Measurements from ENCODE around the gene TNNI2. TPM values are rescaled to one million over a fixed set of nuclear protein-coding genes. Genes with fewer than 3 reads are reported as not detected.

The TNNI2 gene
- total RNA-seq, 2 experiments from 2014 or later: 0.50 TPM; not detected in 1

- ATAC-seq (ENCODE audit: poor library complexity) (no peak), DNase-seq (no peak)
- no peaks in the 10 kb centered on the region for H3K9me3 ChIP-seq (ENCODE audit: control insufficient read depth in 1 of 2, insufficient read depth in 1 of 2, low read length in 2 of 2)
- peaks cover 93% of the 10 kb centered on the region for H3K4me1 ChIP-seq (ENCODE audit: insufficient read depth, low read length)
- no peaks in the 10 kb centered on the region for H3K9me3 Mint-ChIP-seq
- ChIA-PET CTCF (interaction anchor here (1.0 to 4.4 kb wide), 4 partner anchors 28 to 298 kb away, joined by 3 to 37 read pairs (median 3); no protein-coding TSS in a partner anchor), POLR2A (interaction anchor here (0.5 to 3.6 kb wide), 8 partner anchors 12 to 96 kb away, joined by 3 to 23 read pairs (median 11); no protein-coding TSS in a partner anchor)
- peak overlapping the region; percentile 98 for H3K4me3 Mint-ChIP-seq
- no peak for TF ChIP-seq CTCF (IDR thresholded peaks at IDR 0.05)
- intact Hi-C loops (cut with DNase I, micrococcal nuclease): loop anchor here in 1 of 2 experiments (2.0 to 10.0 kb wide), 4 partner anchors 16 to 540 kb away; partner anchors contain the start of gene CTSD
- peak overlapping the region; percentile 88 to 91 for H3K27ac ChIP-seq (ENCODE audit: low read depth in 1 of 2, low read length in 2 of 2)
- H3K4me1 Mint-ChIP-seq (ENCODE audit: low read depth): peaks cover 40% of the 10 kb centered on the region
- no peaks in the 10 kb centered on the region for H3K27me3 ChIP-seq (ENCODE audit: control insufficient read depth in 1 of 2, insufficient read depth in 2 of 2, low read length in 2 of 2)
- H3K4me3 ChIP-seq (ENCODE audit: low read length): peak overlapping the region; percentile 94
- H3K36me3 Mint-ChIP-seq (ENCODE audit: low read depth): peaks cover 14% of the 10 kb centered on the region
- peaks cover 29% of the 10 kb centered on the region for H3K36me3 ChIP-seq (ENCODE audit: insufficient read depth, low read length)
- H3K27me3 Mint-ChIP-seq: no peaks in the 10 kb centered on the region
- H3K27ac Mint-ChIP-seq: peak overlapping the region; percentile 91
Measured at GRCh38 chr11:1854132-1854948, 15.6 kb downstream of the TNNI2 start.

- Histone ChIP-seq H3K4me3 (ENCODE audit: low read length) (peak overlapping the region; percentile 94), H3K36me3 (ENCODE audit: insufficient read depth, low read length) (peaks cover 36% of the 10 kb centered on the region), H3K27me3 (ENCODE audit: control insufficient read depth in 1 of 2, insufficient read depth in 2 of 2, low read length in 2 of 2) (no peaks in the 10 kb centered on the region), H3K27ac (ENCODE audit: low read depth in 1 of 2, low read length in 2 of 2) (peak overlapping the region in 1 of 2 donors; percentile 41), H3K9me3 (ENCODE audit: control insufficient read depth in 1 of 2, insufficient read depth in 1 of 2, low read length in 2 of 2) (no peaks in the 10 kb centered on the region), H3K4me1 (ENCODE audit: insufficient read depth, low read length) (peaks cover 91% of the 10 kb centered on the region)
- no peaks in the 10 kb centered on the region for H3K9me3 Mint-ChIP-seq
- H3K27ac Mint-ChIP-seq: peak overlapping the region; percentile 44
- peak overlapping the region; percentile 98 for H3K4me3 Mint-ChIP-seq
- peaks cover 14% of the 10 kb centered on the region for H3K36me3 Mint-ChIP-seq (ENCODE audit: low read depth)
- ChIA-PET POLR2A (interaction anchor here (0.5 to 3.6 kb wide), 5 partner anchors 15 to 75 kb away, joined by 3 to 23 read pairs (median 3); no protein-coding TSS in a partner anchor), CTCF (interaction anchor here (1.5 kb wide), 1 partner anchor 27 kb away, joined by 3 read pairs; no protein-coding TSS in a partner anchor)
- H3K4me1 Mint-ChIP-seq (ENCODE audit: low read depth): peaks cover 31% of the 10 kb centered on the region
- intact Hi-C loops (cut with DNase I, micrococcal nuclease): loop anchor here in 1 of 2 experiments (2.0 to 10.0 kb wide), 4 partner anchors 16 to 540 kb away; partner anchors contain the start of gene CTSD
- no peak for ATAC-seq (ENCODE audit: poor library complexity)
- H3K27me3 Mint-ChIP-seq: no peaks in the 10 kb centered on the region
- peak in 2 of 14 experiments; percentile 49 to 63 for DNase-seq
- TF ChIP-seq CTCF (IDR thresholded peaks at IDR 0.05): no peak
Measured at GRCh38 chr11:1854949-1855885, 16.4 kb downstream of the TNNI2 start.

- CTCF ChIA-PET: interaction anchor here (1.5 kb wide), 1 partner anchor 26 kb away, joined by 3 read pairs; no protein-coding TSS in a partner anchor
- intact Hi-C loops (cut with DNase I, micrococcal nuclease): loop anchor here in 1 of 2 experiments (2.0 to 10.0 kb wide), 3 partner anchors 15 to 539 kb away; no protein-coding TSS in a partner anchor
- no peak for TF ChIP-seq CTCF (IDR thresholded peaks at IDR 0.05)
- Mint-ChIP-seq H3K27ac (peak overlapping the region; percentile 44), H3K4me1 (ENCODE audit: low read depth) (peaks cover 24% of the 10 kb centered on the region), H3K27me3 (no peaks in the 10 kb centered on the region), H3K36me3 (ENCODE audit: low read depth) (peaks cover 14% of the 10 kb centered on the region), H3K4me3 (peak overlapping the region; percentile 65), H3K9me3 (no peaks in the 10 kb centered on the region)
- peaks cover 85% of the 10 kb centered on the region for H3K4me1 ChIP-seq (ENCODE audit: insufficient read depth, low read length)
- H3K27ac ChIP-seq (ENCODE audit: low read depth in 1 of 2, low read length in 2 of 2): peak overlapping the region in 1 of 2 donors; percentile 35
- no peak overlapping the region for H3K4me3 ChIP-seq (ENCODE audit: low read length)
- H3K36me3 ChIP-seq (ENCODE audit: insufficient read depth, low read length): peaks cover 36% of the 10 kb centered on the region
- no peaks in the 10 kb centered on the region for H3K9me3 ChIP-seq (ENCODE audit: control insufficient read depth in 1 of 2, insufficient read depth in 1 of 2, low read length in 2 of 2)
- ATAC-seq (ENCODE audit: poor library complexity) (no peak), DNase-seq (no peak)
- no peaks in the 10 kb centered on the region for H3K27me3 ChIP-seq (ENCODE audit: control insufficient read depth in 1 of 2, insufficient read depth in 2 of 2, low read length in 2 of 2)
- POLR2A ChIA-PET: interaction anchor here (0.6 to 1.3 kb wide), 2 partner anchors 27 to 33 kb away, joined by 3 read pairs; no protein-coding TSS in a partner anchor
Measured at GRCh38 chr11:1855886-1856265, 17.1 kb downstream of the TNNI2 start.
